ENCODE measurements around the gene HOXB4. TPM values are rescaled to one million over a fixed set of nuclear protein-coding genes. Genes with fewer than 3 reads are reported as not detected.

HOXB4 gene
- total RNA-seq, 1 experiment from 2014 or later, result 0.21 TPM

GRCh38 chr17:48565022-48565554, 13.1 kb downstream of the HOXB4 start:
- no peak overlapping the region for H3K4me3 Mint-ChIP-seq (ENCODE audit: unreplicated experiment)
- POLR2A ChIA-PET, result no interaction called here
- H3K4me1 Mint-ChIP-seq (ENCODE audit: insufficient read depth, unreplicated experiment), result no peaks in the 10 kb centered on the region
- H3K36me3 Mint-ChIP-seq (ENCODE audit: insufficient read depth, unreplicated experiment), result no peaks in the 10 kb centered on the region
- no peak for TF ChIP-seq CTCF (IDR thresholded peaks at IDR 0.05; ENCODE audit: unreplicated experiment)
- intact Hi-C loops (cut with micrococcal nuclease), result no loop called here
- no peaks in the 10 kb centered on the region for H3K9me3 Mint-ChIP-seq (ENCODE audit: unreplicated experiment)
- H3K27me3 Mint-ChIP-seq (ENCODE audit: insufficient read depth, unreplicated experiment), result no peaks in the 10 kb centered on the region
- no peak for DNase-seq (ENCODE audit: unreplicated experiment)
- CTCF ChIA-PET, result no interaction called here
- no TSS peak for BruUV-seq (replicated peaks)
- no peak overlapping the region for H3K27ac Mint-ChIP-seq (ENCODE audit: low read depth, unreplicated experiment)

GRCh38 chr17:48564188-48565021, 13.7 kb downstream of the HOXB4 start:
- H3K27me3 Mint-ChIP-seq (ENCODE audit: insufficient read depth, unreplicated experiment), result no peaks in the 10 kb centered on the region
- no TSS peak for BruUV-seq (replicated peaks)
- DNase-seq (ENCODE audit: unreplicated experiment), result no peak

GRCh38 chr17:48563867-48564187, 14.3 kb downstream of the HOXB4 start:
- ChIA-PET POLR2A (no interaction called here), CTCF (interaction anchor here (0.7 kb wide), 1 partner anchor 227 kb away, joined by 3 read pairs; no protein-coding TSS in a partner anchor)
- DNase-seq (ENCODE audit: unreplicated experiment), result no peak
- Mint-ChIP-seq H3K9me3 (ENCODE audit: unreplicated experiment) (no peaks in the 10 kb centered on the region), H3K4me1 (ENCODE audit: insufficient read depth, unreplicated experiment) (no peaks in the 10 kb centered on the region), H3K4me3 (ENCODE audit: unreplicated experiment) (no peak overlapping the region), H3K27ac (ENCODE audit: low read depth, unreplicated experiment) (no peak overlapping the region), H3K36me3 (ENCODE audit: insufficient read depth, unreplicated experiment) (no peaks in the 10 kb centered on the region), H3K27me3 (ENCODE audit: insufficient read depth, unreplicated experiment) (peaks cover 4% of the 10 kb centered on the region)
- no peak for TF ChIP-seq CTCF (IDR thresholded peaks at IDR 0.05; ENCODE audit: unreplicated experiment)
- intact Hi-C loops (cut with micrococcal nuclease), result no loop called here
- BruUV-seq (replicated peaks), result no TSS peak

More at GRCh38 chr17:48564188-48565021, 13.7 kb downstream of the HOXB4 start:
- no peaks in the 10 kb centered on the region for H3K9me3 Mint-ChIP-seq (ENCODE audit: unreplicated experiment)
- intact Hi-C loops (cut with micrococcal nuclease), result no loop called here
- H3K4me3 Mint-ChIP-seq (ENCODE audit: unreplicated experiment), result no peak overlapping the region
- H3K27ac Mint-ChIP-seq (ENCODE audit: low read depth, unreplicated experiment), result no peak overlapping the region
- no peaks in the 10 kb centered on the region for H3K4me1 Mint-ChIP-seq (ENCODE audit: insufficient read depth, unreplicated experiment)
- POLR2A ChIA-PET, result no interaction called here
- CTCF ChIA-PET, result interaction anchor here (0.7 kb wide), 1 partner anchor 228 kb away, joined by 3 read pairs; no protein-coding TSS in a partner anchor
- TF ChIP-seq CTCF (IDR thresholded peaks at IDR 0.05; ENCODE audit: unreplicated experiment), result no peak
- H3K36me3 Mint-ChIP-seq (ENCODE audit: insufficient read depth, unreplicated experiment), result no peaks in the 10 kb centered on the region

- Mint-ChIP-seq H3K4me3 (ENCODE audit: unreplicated experiment) (no peak overlapping the region), H3K36me3 (ENCODE audit: insufficient read depth, unreplicated experiment) (no peaks in the 10 kb centered on the region), H3K4me1 (ENCODE audit: insufficient read depth, unreplicated experiment) (no peaks in the 10 kb centered on the region), H3K27me3 (ENCODE audit: insufficient read depth, unreplicated experiment) (peaks cover 9% of the 10 kb centered on the region), H3K9me3 (ENCODE audit: unreplicated experiment) (no peaks in the 10 kb centered on the region), H3K27ac (ENCODE audit: low read depth, unreplicated experiment) (no peak overlapping the region)
- intact Hi-C loops (cut with micrococcal nuclease), result no loop called here
- ChIA-PET POLR2A (no interaction called here), CTCF (no interaction called here)
- DNase-seq (ENCODE audit: unreplicated experiment), result no peak
- no TSS peak for BruUV-seq (replicated peaks)
- TF ChIP-seq CTCF (IDR thresholded peaks at IDR 0.05; ENCODE audit: unreplicated experiment), result no peak
These were observed 14.7 kb downstream of the HOXB4 start for GRCh38 chr17:48563385-48563838.
